Neural cell (in vitro differentiated cells): ENCODE data around the gene ESYT3. TPM values are rescaled to one million over a fixed set of nuclear protein-coding genes. Genes with fewer than 3 reads are reported as not detected.

Experiments used
- H2AFZ ChIP-seq: fragments of 200-600, 300-800 bp; sonication (generic), shearing (Covaris generic); 2 replicates; pipeline ENCODE4 v1.6.0; 2014; ENCODE audit warnings: low read depth, mild to moderate bottlenecking, antibody characterized with exemption, low read length, moderate library complexity
- H3F3A ChIP-seq: fragments of 200-600 bp; shearing (Covaris generic); 2 replicates; pipeline ENCODE4 v1.6.1; 2016; ENCODE audit warnings: mild to moderate bottlenecking, moderate library complexity, mixed read lengths, antibody characterized with exemption, low read length; ENCODE audit not compliant: insufficient read depth, poor library complexity, severe bottlenecking
- H3K27ac ChIP-seq: fragments of 200-600, 300-800 bp; sonication (generic), shearing (Covaris generic); 2 replicates; pipeline ENCODE4 v1.5.1; 2014; ENCODE audit warnings: mild to moderate bottlenecking, low read length, moderate library complexity
- H3K27me3 ChIP-seq: fragments of 300-800, 200-600 bp; sonication (generic), shearing (Covaris generic); 2 replicates; pipeline ENCODE4 v1.6.0; 2014; ENCODE audit warnings: mild to moderate bottlenecking, low read depth, low read length, moderate library complexity; ENCODE audit not compliant: insufficient read depth
- H3K36me3 ChIP-seq: fragments of 300-800, 200-600 bp; sonication (generic), shearing (Covaris generic); 2 replicates; pipeline ENCODE4 v1.5.1; 2014; ENCODE audit warnings: mild to moderate bottlenecking, antibody characterized with exemption, low read length, moderate library complexity; ENCODE audit not compliant: insufficient read depth
- H3K4me2 ChIP-seq: fragments of 300-800, 200-600 bp; sonication (generic), shearing (Covaris generic); 2 replicates; pipeline ENCODE4 v1.6.0; 2014; ENCODE audit warnings: mild to moderate bottlenecking, low read length
- H3K4me3 ChIP-seq: fragments of 300-800, 200-600 bp; sonication (generic), shearing (Covaris generic); 2 replicates; pipeline ENCODE4 v1.5.1; 2014; ENCODE audit warnings: mild to moderate bottlenecking, low read length, moderate library complexity
- H3K79me2 ChIP-seq: fragments of 200-600 bp; shearing (Covaris generic); replicated peaks from 2 replicates; pipeline ENCODE4 v1.6.0; 2014; ENCODE audit warnings: mild to moderate bottlenecking, low read length, moderate library complexity; ENCODE audit not compliant: insufficient read depth
- H3K9ac ChIP-seq: fragments of 300-800, 200-600 bp; sonication (generic), shearing (Covaris generic); 2 replicates; pipeline ENCODE4 v1.6.1; 2016; ENCODE audit warnings: mild to moderate bottlenecking, low read length, mixed read lengths
- H3K9me2 ChIP-seq: fragments of 200-600 bp; shearing (Covaris generic); 2 replicates; pipeline ENCODE4 v1.6.1; 2016; ENCODE audit warnings: mild to moderate bottlenecking, low read length, mixed read lengths; ENCODE audit not compliant: insufficient read depth
- H3K9me3 ChIP-seq: fragments of 200-600, 300-800 bp; sonication (generic), shearing (Covaris generic); 2 replicates; pipeline ENCODE4 v1.6.1; 2016; ENCODE audit warnings: mild to moderate bottlenecking, mixed run types, low read length, moderate library complexity, mixed read lengths
- H4K20me1 ChIP-seq: fragments of 200-600 bp; shearing (Covaris generic); 2 replicates; pipeline ENCODE4 v1.6.1; 2016; ENCODE audit warnings: mild to moderate bottlenecking, mixed run types; ENCODE audit not compliant: insufficient read depth
- CTCF ChIP-seq: fragments of 450-650 bp; IDR thresholded peaks from 2 replicates; pipeline ENCODE4 v1.5.1; 2014; ENCODE audit warnings: antibody characterized with exemption, mild to moderate bottlenecking, moderate library complexity; ENCODE audit not compliant: poor library complexity, severe bottlenecking
- EP300 ChIP-seq: fragments of 450-650 bp; conservative IDR thresholded peaks from 2 replicates; pipeline ENCODE4 v1.6.1; 2014; ENCODE audit warnings: antibody characterized with exemption, mild to moderate bottlenecking, moderate library complexity; ENCODE audit not compliant: poor library complexity, severe bottlenecking
- EZH2 ChIP-seq: fragments of 200-600, 300-800 bp; shearing (Covaris generic), sonication (generic); IDR thresholded peaks from 2 replicates; pipeline ENCODE4 v1.6.1; 2014; ENCODE audit warnings: antibody characterized with exemption, low read length, borderline replicate concordance, mild to moderate bottlenecking; ENCODE audit not compliant: insufficient read depth, poor library complexity, severe bottlenecking
- MXI1 ChIP-seq: fragments of 450-650 bp; conservative IDR thresholded peaks from 2 replicates; pipeline ENCODE4 v1.6.1; 2014; ENCODE audit warnings: antibody characterized with exemption, mild to moderate bottlenecking; ENCODE audit not compliant: poor library complexity, severe bottlenecking
- POLR2AphosphoS5 ChIP-seq: IDR thresholded peaks from 2 replicates; pipeline ENCODE4 v1.6.1; 2012
- RAD21 ChIP-seq: fragments of 450-650 bp; conservative IDR thresholded peaks from 2 replicates; pipeline ENCODE4 v1.6.1; 2014; ENCODE audit warnings: antibody characterized with exemption, mild to moderate bottlenecking, moderate library complexity
- REST ChIP-seq: IDR thresholded peaks from 2 replicates; pipeline ENCODE4 v1.6.1; 2012; ENCODE audit warnings: borderline replicate concordance
- SMC3 ChIP-seq: fragments of 450-650 bp; conservative IDR thresholded peaks from 2 replicates; pipeline ENCODE4 v1.6.1; 2014; ENCODE audit warnings: antibody characterized with exemption, mild to moderate bottlenecking, moderate library complexity; ENCODE audit not compliant: poor library complexity
- TAF1 ChIP-seq: IDR thresholded peaks from 2 replicates; pipeline ENCODE4 v1.6.1; 2012; ENCODE audit warnings: low read depth
- polyA plus RNA-seq: library from polyadenylated mRNA; depleted of rRNA; stranded (reverse); fragments of >200 nt; gene quantifications from 2 replicates; pipeline ENCODE4 v1.2.3, GENCODE V29; 2014

Gene ESYT3
- polyA plus RNA-seq, 1 donor from 2014 or later = 0.33 TPM

- H3K4me3 ChIP-seq = no peak overlapping the region
- H3K9me2 ChIP-seq = no peaks in the 10 kb centered on the region
- H3K9me3 ChIP-seq = no peaks in the 10 kb centered on the region
- H3K9ac ChIP-seq = no peak overlapping the region
- no peaks in the 10 kb centered on the region for H3F3A ChIP-seq
- no peak overlapping the region for H3K4me2 ChIP-seq
- H2AFZ ChIP-seq = no peak overlapping the region
- H3K27ac ChIP-seq = no peak overlapping the region
- H3K36me3 ChIP-seq = no peaks in the 10 kb centered on the region
- TF ChIP-seq EZH2 (no peak), RAD21 (no peak), MXI1 (no peak)
- H3K27me3 ChIP-seq = no peaks in the 10 kb centered on the region
- no peaks in the 10 kb centered on the region for H4K20me1 ChIP-seq
- H3K79me2 ChIP-seq = no peaks in the 10 kb centered on the region
Measured at GRCh38 chr3:138450181-138450580, 15.8 kb downstream of the ESYT3 start.

GRCh38 chr3:138450704-138451424 is 16.4 kb downstream of the ESYT3 start:
- Histone ChIP-seq H3K27me3 (no peaks in the 10 kb centered on the region), H3F3A (no peaks in the 10 kb centered on the region), H3K4me3 (no peak overlapping the region), H3K4me2 (no peak overlapping the region), H2AFZ (no peak overlapping the region), H3K9me2 (no peaks in the 10 kb centered on the region), H3K9me3 (no peaks in the 10 kb centered on the region), H3K27ac (no peak overlapping the region), H3K36me3 (no peaks in the 10 kb centered on the region), H3K9ac (no peak overlapping the region), H4K20me1 (no peaks in the 10 kb centered on the region), H3K79me2 (no peaks in the 10 kb centered on the region)
- no peak for TF ChIP-seq CTCF
- TF ChIP-seq POLR2AphosphoS5 = no peak
- TF ChIP-seq EP300 = no peak
- TF ChIP-seq MXI1 = no peak
- no peak for TF ChIP-seq RAD21
- no peak for TF ChIP-seq REST
- TF ChIP-seq SMC3 = no peak
- TF ChIP-seq TAF1 = no peak
- TF ChIP-seq EZH2 = no peak
